Astrocyte (in vitro differentiated cells and primary cell): ENCODE results near the gene DCAF12. TPM values are rescaled to one million over a fixed set of nuclear protein-coding genes. Genes with fewer than 3 reads are reported as not detected.

Experiments used
- DNase-seq: peaks from one replicate; pipeline ENCODE4 v3.0.0-alpha.2; 2010; ENCODE audit warnings: low read depth
- FAIRE-seq: peaks from 2 replicates; lab custom pipeline; 2011; peaks lifted over from hg19 to GRCh38; lab: Jason Lieb, UNC
- H2AFZ ChIP-seq: 2 replicates; pipeline ENCODE4 v1.6.0; 2012; ENCODE audit warnings: low read depth, low read length, inconsistent platforms
- H3K27ac ChIP-seq: 2 replicates; pipeline ENCODE4 v1.5.1; 2011; ENCODE audit warnings: low read depth, low read length, inconsistent platforms
- H3K27me3 ChIP-seq: 2 replicates; pipeline ENCODE4 v1.6.0; 2011; ENCODE audit warnings: low read length, inconsistent platforms; ENCODE audit not compliant: insufficient read depth
- H3K36me3 ChIP-seq: 2 replicates; pipeline ENCODE4 v1.5.1; 2011; ENCODE audit warnings: low read length, inconsistent platforms; ENCODE audit not compliant: insufficient read depth
- H3K4me1 ChIP-seq: 2 replicates; pipeline ENCODE4 v1.5.1; 2011; ENCODE audit warnings: low read length, inconsistent platforms; ENCODE audit not compliant: insufficient read depth
- H3K4me2 ChIP-seq: 2 replicates; pipeline ENCODE4 v1.6.0; 2012; ENCODE audit warnings: low read length, inconsistent platforms
- H3K4me3 ChIP-seq: 2 replicates; pipeline ENCODE4 v1.5.1; 2011; ENCODE audit warnings: low read depth, mild to moderate bottlenecking, low read length, inconsistent platforms; ENCODE audit not compliant: insufficient read depth
- H3K79me2 ChIP-seq: 2 replicates; pipeline ENCODE4 v1.6.0; 2012; ENCODE audit warnings: mild to moderate bottlenecking, low read length, inconsistent platforms; ENCODE audit not compliant: insufficient read depth
- H3K9ac ChIP-seq: 2 replicates; pipeline ENCODE4 v1.6.0; 2012; ENCODE audit warnings: mild to moderate bottlenecking, low read length, inconsistent platforms
- H3K9me3 ChIP-seq: 2 replicates; pipeline ENCODE4 v1.5.1; 2012; ENCODE audit warnings: low read depth, mild to moderate bottlenecking, low read length, inconsistent platforms; ENCODE audit not compliant: insufficient read depth
- H4K20me1 ChIP-seq: 2 replicates; pipeline ENCODE4 v1.6.0; 2012; ENCODE audit warnings: low read length, inconsistent platforms; ENCODE audit not compliant: insufficient read depth
- H3K27ac Mint-ChIP-seq: one replicate; pipeline ENCODE4 v1.8.0; 2021; ENCODE audit warnings: mild to moderate bottlenecking, mixed read lengths; ENCODE audit not compliant: unreplicated experiment
- H3K27me3 Mint-ChIP-seq: one replicate; pipeline ENCODE4 v1.8.0; 2021; ENCODE audit warnings: low read depth, mixed read lengths; ENCODE audit not compliant: unreplicated experiment
- H3K36me3 Mint-ChIP-seq: one replicate; pipeline ENCODE4 v1.8.0; 2021; ENCODE audit warnings: low read depth, mixed read lengths; ENCODE audit not compliant: unreplicated experiment
- H3K4me1 Mint-ChIP-seq: one replicate; pipeline ENCODE4 v1.8.0; 2021; ENCODE audit warnings: low read depth, mixed read lengths; ENCODE audit not compliant: unreplicated experiment
- H3K4me3 Mint-ChIP-seq: one replicate; pipeline ENCODE4 v1.8.0; 2021; ENCODE audit warnings: mild to moderate bottlenecking, moderate library complexity, mixed read lengths; ENCODE audit not compliant: unreplicated experiment
- H3K9me3 Mint-ChIP-seq: one replicate; pipeline ENCODE4 v1.8.0; 2021; ENCODE audit warnings: mild to moderate bottlenecking, mixed read lengths; ENCODE audit not compliant: unreplicated experiment
- EZH2 ChIP-seq: IDR thresholded peaks from 2 replicates; pipeline ENCODE4 v1.6.1; 2012; ENCODE audit warnings: mild to moderate bottlenecking, low read length, inconsistent platforms; ENCODE audit not compliant: insufficient read depth
- total RNA-seq: library from RNA; stranded (reverse); gene quantifications from 2 replicates; pipeline ENCODE4 v1.2.1, GENCODE V29; 2021
- TF ChIP-seq, protein P1 (sequence below): IDR thresholded peaks from 2 replicates; pipeline ENCODE4 v1.5.1; 2011; ENCODE audit warnings: low read depth, mild to moderate bottlenecking, inconsistent platforms, low read length, moderate library complexity; ENCODE audit not compliant: insufficient read depth

The DCAF12 gene
- total RNA-seq, 1 donor from 2014 or later, result 36.0 TPM

DNA sequence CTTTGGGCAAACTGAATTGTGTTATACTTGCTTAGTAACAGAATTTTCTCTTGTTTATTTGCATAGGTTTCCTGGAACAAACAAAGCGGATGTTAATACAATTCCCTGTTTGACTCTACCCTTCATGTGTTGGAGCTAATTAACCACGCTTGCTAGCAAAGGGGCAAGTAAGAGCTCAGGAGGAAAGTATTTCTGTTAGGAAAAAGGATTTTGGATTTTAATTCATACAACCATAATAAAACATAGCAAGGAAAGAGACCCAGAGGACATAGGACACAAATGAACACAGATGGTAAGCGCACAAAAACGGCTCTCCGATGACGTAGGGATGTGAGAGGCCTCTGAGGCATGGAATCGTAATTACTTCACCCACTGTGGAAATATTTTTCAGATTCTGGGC lies 5.1 kb upstream of the DCAF12 start:
- Mint-ChIP-seq H3K9me3 (peaks cover 3% of the 10 kb centered on the region), H3K27me3 (no peaks in the 10 kb centered on the region), H3K27ac (no peak overlapping the region), H3K4me1 (peaks cover 2% of the 10 kb centered on the region), H3K36me3 (peaks cover 1% of the 10 kb centered on the region), H3K4me3 (no peak overlapping the region)
- H3K9ac ChIP-seq, result no peak overlapping the region
- H3K4me3 ChIP-seq, result no peak overlapping the region
- no peak for TF ChIP-seq EZH2
- TF ChIP-seq, protein P1, sequence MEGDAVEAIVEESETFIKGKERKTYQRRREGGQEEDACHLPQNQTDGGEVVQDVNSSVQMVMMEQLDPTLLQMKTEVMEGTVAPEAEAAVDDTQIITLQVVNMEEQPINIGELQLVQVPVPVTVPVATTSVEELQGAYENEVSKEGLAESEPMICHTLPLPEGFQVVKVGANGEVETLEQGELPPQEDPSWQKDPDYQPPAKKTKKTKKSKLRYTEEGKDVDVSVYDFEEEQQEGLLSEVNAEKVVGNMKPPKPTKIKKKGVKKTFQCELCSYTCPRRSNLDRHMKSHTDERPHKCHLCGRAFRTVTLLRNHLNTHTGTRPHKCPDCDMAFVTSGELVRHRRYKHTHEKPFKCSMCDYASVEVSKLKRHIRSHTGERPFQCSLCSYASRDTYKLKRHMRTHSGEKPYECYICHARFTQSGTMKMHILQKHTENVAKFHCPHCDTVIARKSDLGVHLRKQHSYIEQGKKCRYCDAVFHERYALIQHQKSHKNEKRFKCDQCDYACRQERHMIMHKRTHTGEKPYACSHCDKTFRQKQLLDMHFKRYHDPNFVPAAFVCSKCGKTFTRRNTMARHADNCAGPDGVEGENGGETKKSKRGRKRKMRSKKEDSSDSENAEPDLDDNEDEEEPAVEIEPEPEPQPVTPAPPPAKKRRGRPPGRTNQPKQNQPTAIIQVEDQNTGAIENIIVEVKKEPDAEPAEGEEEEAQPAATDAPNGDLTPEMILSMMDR, result no peak
- no peak overlapping the region for H2AFZ ChIP-seq
- no peaks in the 10 kb centered on the region for H3K27me3 ChIP-seq
- no peaks in the 10 kb centered on the region for H3K79me2 ChIP-seq
- no peak overlapping the region for H3K27ac ChIP-seq
- no peaks in the 10 kb centered on the region for H3K9me3 ChIP-seq
- H4K20me1 ChIP-seq, result no peaks in the 10 kb centered on the region
- no peaks in the 10 kb centered on the region for H3K36me3 ChIP-seq
- no peak for FAIRE-seq
- no peak overlapping the region for H3K4me2 ChIP-seq
- no peak for DNase-seq
- H3K4me1 ChIP-seq, result no peaks in the 10 kb centered on the region

DNA sequence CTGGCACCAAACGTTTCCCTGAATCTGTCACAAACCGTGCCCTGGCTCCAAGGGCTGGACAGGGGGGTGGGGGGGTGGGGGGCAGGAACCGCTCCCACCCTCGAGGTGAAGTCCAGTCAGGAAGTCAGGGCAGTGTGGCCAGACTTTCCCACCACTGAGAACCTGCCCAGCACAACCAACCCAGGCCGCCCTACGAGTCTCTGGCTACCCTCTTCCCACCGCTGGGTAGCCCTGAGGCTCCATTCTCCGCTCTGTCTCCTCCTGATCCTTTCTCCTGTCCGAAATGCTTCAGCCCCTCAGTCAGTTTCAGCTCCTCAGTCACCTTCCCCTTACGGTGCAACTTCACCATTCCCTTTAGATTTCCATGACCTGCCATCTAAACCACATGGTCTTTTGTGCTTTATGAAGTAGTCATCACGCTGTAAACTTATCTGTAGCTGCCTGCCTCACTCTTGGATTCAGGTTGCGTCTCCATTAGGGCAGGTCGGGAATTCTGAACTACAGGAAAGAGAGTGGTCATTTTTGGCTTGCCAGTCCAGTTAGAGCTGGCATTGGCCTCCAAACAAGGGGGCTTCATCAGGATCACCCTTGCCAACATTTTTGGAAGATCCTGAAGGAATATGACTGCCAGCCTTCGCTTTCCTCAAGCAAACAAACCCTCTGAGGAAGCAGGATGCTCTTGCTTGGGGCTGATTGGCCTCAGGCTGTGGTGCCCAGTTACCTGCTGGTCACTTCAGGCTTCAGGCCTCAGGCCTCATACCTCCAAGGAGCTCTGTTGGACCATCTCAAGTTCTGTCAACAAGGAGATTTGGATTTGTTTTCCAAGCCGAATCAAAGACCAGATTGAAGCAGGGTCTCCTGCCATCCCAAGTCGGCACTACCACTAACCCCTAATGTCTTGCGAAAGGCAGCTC lies 794 bp upstream of the DCAF12 start:
- Histone ChIP-seq H4K20me1 (peaks cover 28% of the 10 kb centered on the region), H3K27me3 (no peaks in the 10 kb centered on the region), H3K79me2 (peaks cover 43% of the 10 kb centered on the region), H3K9me3 (no peaks in the 10 kb centered on the region), H3K4me3 (peak overlapping the region; percentile 87), H3K27ac (peak overlapping the region; percentile 79), H2AFZ (peak overlapping the region; percentile 97), H3K4me1 (peaks cover 8% of the 10 kb centered on the region), H3K4me2 (peak overlapping the region; percentile 91), H3K9ac (peak overlapping the region; percentile 90), H3K36me3 (peaks cover 12% of the 10 kb centered on the region)
- Mint-ChIP-seq H3K4me1 (peaks cover 21% of the 10 kb centered on the region), H3K9me3 (no peaks in the 10 kb centered on the region), H3K4me3 (peak overlapping the region; percentile 98), H3K27me3 (no peaks in the 10 kb centered on the region), H3K36me3 (peaks cover 3% of the 10 kb centered on the region), H3K27ac (peak overlapping the region; percentile 87)
- no peak for TF ChIP-seq EZH2
- TF ChIP-seq, protein P1, result no peak
- no peak for FAIRE-seq
- DNase-seq, result no peak
